LNCaP clone FGC (cell line): Measurements from ENCODE around the gene PTPRD.

ENCODE experiments used
- DNase-seq: peaks from one replicate; pipeline ENCODE4 v3.0.0-alpha.2; 2011; ENCODE audit warnings: low read depth
- H3K4me3 ChIP-seq: 2 replicates; pipeline ENCODE4 v1.5.1; 2011; ENCODE audit warnings: mild to moderate bottlenecking, low read depth, low read length, control low read depth
- TF ChIP-seq, protein P1 (sequence below): IDR thresholded peaks from 2 replicates; pipeline ENCODE4 v1.5.1; 2012; ENCODE audit warnings: mild to moderate bottlenecking; ENCODE audit not compliant: control insufficient read depth, insufficient read depth; ENCODE audit errors: extremely low read depth

The PTPRD gene

DNA sequence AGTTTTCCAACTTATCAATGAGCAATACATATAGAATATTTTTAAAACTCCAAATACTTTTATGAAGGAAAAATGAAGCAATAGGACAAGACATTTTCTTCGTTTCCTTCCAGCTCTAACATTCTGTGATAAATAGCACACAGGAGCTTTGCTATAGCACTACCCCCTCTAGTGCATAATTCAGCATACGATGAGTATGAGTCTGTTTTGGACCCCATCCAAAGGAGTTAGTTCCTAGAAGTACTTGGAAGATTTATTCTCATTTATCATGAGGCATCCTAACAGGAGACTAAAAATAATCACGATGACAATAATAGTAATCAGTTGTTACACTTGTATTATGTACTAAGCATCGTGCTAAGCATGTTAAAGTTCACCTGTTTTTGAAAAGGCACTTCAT is 1751.9 kb downstream of the PTPRD start:
- TF ChIP-seq, protein P1, sequence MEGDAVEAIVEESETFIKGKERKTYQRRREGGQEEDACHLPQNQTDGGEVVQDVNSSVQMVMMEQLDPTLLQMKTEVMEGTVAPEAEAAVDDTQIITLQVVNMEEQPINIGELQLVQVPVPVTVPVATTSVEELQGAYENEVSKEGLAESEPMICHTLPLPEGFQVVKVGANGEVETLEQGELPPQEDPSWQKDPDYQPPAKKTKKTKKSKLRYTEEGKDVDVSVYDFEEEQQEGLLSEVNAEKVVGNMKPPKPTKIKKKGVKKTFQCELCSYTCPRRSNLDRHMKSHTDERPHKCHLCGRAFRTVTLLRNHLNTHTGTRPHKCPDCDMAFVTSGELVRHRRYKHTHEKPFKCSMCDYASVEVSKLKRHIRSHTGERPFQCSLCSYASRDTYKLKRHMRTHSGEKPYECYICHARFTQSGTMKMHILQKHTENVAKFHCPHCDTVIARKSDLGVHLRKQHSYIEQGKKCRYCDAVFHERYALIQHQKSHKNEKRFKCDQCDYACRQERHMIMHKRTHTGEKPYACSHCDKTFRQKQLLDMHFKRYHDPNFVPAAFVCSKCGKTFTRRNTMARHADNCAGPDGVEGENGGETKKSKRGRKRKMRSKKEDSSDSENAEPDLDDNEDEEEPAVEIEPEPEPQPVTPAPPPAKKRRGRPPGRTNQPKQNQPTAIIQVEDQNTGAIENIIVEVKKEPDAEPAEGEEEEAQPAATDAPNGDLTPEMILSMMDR: no peak
- no peak overlapping the region for H3K4me3 ChIP-seq
- DNase-seq: no peak

DNA sequence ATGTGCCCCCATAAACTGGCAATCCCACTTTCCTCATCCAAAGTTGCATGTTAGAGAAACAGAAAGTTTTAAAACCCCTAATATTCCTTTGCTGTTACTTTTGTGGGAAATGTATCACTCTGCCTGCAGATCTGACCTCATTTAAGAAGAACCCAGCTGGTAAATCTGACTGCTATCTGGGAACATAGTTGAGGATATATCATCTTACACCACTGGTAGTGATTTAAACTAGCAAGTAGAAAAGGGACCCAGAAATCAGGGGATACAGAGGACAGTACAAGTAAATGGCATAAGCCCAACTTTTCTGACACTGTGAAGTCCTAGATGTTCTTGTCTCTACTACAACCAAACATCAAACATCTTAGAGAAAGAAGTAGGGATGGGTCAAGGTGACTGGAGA is 1752.7 kb downstream of the PTPRD start:
- TF ChIP-seq, protein P1: no peak
- DNase-seq: no peak
- H3K4me3 ChIP-seq: no peak overlapping the region

DNA sequence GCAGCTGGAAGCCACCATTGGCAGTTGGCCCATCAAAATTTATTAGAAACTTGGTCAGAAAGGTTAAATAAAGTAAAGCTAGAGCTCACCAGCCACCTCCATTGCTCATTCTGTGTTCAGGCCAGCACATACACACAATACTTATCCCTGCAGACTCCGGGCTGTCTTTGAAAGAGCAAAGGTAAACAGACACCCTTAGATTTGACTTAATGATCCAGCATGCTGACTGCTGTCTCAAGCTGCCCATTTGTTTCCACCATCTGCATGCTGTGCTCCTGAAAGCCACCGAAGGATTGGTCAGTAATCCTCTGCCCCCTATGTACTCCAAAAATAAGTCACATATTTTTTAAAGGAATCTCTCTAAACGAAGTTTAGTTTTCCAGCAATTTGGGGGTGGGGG is 1753.4 kb downstream of the PTPRD start:
- TF ChIP-seq, protein P1: no peak
- no peak overlapping the region for H3K4me3 ChIP-seq
- DNase-seq: no peak

DNA sequence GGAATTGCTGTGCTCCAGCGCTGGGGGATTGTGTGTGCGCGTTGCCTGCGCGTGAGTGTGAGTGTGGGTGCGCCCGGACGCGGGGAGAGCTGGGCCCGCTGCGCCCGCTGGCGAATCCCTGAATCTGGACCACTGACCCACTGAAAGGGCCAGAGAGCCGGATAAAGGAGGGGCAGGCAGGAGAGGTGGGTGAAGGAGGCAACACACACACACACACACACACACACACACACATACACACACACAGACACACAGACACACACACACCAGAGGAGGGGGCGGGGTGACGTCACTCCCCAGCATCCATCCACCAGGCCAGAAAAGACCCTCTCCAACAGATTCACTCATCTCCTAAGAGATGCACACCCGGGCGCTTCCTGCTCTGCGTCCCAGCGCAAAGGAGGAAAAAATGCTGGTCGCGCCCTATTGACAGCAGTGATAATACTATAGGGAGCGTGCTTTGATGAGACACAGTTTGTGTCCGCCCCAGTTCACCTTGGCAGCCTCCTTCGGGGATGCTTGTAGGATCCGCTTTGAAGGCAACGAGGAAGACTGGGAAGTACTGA is 1754.1 kb downstream of the PTPRD start:
- DNase-seq: no peak
- TF ChIP-seq, protein P1: no peak
- no peak overlapping the region for H3K4me3 ChIP-seq

DNA sequence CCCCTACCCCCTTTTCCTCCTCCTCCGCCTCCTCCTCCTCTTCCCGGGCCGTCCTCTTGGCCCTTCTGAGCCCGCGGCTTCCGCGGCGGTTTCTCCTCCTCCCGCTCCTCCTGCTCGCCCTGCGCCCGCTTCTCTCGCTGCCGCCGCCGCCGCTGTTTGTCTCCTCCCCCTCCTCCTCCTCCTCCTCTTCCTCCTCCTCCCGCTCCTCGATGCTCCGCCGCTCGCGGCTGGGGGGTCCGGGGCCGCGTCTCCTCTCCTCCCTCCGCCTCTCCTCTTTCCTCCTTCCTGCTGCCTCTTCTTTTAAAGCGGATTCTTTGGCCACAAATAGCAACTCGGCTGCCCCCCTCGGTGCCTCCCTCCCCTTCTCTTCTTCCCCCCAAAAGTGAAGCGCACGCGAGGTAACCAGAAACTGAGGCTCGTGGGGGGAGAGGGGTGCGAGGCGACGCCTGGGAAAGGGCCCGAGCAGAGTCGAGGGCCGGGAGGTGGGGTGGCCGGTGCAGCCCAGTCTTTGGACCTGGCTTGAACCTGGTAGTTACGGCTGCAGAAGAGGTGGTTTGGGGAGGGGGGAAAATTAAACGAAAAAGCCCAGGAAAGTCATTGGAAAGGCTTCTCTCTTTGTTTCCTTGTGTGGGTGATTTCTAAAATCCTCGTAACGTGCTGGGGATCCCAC is 1754.7 kb downstream of the PTPRD start:
- H3K4me3 ChIP-seq: no peak overlapping the region
- TF ChIP-seq, protein P1: no peak
- no peak for DNase-seq

DNA sequence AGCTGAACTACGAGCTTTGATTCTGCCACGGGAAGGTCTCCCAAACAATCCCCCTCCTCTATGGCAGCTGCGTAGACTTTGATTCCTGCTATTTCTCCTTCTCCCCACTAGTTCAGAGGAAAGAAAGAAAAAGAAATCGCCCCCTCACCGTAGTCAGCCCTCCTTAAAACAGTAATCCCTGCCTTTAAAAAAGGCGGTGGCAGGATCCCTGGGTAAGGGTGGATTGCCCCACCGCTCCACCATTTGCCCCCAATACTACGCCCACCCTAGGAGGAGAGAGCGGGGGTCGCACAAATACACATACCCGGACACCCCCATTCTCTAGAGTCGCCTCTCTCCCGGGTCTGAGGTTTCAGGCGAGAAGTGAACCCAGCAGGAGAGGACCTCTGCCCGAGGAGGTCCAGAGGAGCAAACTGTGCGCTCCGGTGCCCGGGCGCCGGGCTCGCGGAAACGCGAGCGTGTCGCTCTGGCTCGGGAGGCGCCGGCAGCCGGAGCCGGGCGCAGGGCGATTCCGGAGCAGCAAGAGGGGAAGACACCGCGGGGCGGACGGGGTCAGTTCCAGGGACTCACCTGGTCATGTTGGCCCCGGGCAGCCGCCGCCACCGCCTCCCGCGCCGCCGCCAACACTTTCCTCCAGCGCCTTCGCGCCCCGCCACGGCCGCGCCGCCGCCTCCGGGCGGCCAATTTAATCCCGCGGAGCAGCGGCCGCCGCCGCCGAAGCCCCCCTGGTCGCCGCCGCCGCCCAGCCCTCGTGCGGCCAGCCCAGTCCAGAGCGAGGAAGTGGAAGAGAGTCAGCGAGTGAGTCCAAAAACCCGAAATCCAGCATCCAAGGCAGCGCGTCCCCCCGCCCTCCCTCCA is 1755.5 kb downstream of the PTPRD start:
- TF ChIP-seq, protein P1: no peak
- no peak overlapping the region for H3K4me3 ChIP-seq
- DNase-seq: no peak
